Retina (tissue), 1 donor: ENCODE measurements around the gene SF3B3.
A peak's percentile ranks its signal among the peaks of the same experiment; 100 is the strongest.
"Not testable (repeated sequence)": the region's sequence is repeated elsewhere in the genome, so short reads cannot be mapped to it uniquely, and the experiment has no call there.

Experiments
- DNase-seq: peaks from one replicate; pipeline ENCODE4 v3.0.0-alpha.2; 2016

SF3B3 gene

GRCh38 chr16:70569752-70570151, 46.1 kb downstream of the SF3B3 start:
- DNase-seq: no peak

- DNase-seq: no peak
These were observed 47.5 kb downstream of the SF3B3 start for GRCh38 chr16:70570967-70571570.

DNA sequence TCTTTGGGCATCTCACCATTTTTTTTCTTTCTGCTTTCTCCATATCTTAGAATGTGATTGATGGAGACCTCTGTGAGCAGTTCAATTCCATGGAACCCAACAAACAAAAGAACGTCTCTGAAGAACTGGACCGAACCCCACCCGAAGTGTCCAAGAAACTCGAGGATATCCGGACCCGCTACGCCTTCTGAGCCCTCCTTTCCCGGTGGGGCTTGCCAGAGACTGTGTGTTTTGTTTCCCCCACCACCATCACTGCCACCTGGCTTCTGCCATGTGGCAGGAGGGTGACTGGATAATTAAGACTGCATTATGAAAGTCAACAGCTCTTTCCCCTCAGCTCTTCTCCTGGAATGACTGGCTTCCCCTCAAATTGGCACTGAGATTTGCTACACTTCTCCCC, 48.0 kb downstream of the SF3B3 start:
- DNase-seq: no peak

- no peak for DNase-seq
These were observed 48.7 kb downstream of the SF3B3 start for GRCh38 chr16:70572050-70572925.

DNA sequence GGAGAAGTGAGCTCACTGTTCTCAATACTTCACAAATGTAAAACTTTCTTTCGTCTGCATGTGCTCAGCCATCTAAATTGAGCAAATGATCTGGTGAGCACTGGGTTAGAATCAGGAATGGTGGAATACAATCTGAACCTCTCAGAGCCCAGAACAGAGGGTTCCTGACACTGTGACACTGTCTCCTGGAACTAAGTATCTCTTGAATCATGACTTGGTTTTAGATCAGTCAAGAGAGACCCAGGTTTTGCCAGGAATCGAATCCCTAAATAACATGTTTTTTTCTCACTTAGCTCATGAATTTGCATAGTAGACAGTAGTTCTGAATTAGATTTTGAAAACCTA, 49.3 kb downstream of the SF3B3 start:
- no peak for DNase-seq

DNA sequence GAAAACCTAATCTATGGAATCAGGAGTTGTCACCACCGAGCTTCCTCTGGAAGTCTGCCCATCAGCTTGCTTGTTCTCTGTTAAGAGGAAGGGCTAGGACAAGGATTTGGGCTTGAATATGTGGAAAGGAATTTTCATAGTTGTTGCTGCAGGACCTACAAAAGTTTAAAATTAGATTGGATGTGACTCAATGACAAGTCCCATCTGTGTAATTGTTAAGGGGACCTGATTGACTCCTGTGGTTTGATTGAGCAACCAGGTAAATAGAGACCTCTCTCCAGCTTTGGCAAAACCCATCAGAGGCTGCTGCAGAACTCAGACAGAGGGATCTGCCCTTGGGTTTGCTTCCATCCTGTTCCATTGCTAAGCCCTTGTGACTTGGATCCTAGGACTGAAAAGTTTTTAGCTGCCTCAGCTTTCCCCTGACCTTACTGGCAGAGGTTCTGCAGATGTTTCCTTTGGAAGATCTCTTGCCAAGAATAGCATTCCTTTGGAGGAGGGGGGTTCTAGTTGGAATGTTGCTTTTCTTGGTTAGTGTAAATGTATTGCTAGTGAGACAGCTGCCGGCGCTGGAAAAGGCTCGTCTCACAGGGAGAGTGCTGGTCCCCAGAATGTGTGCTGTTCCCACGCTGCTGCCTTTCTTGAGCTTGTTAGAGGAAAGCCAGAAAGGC, 50.0 kb downstream of the SF3B3 start:
- no peak for DNase-seq

GRCh38 chr16:70574595-70575271, 51.1 kb downstream of the SF3B3 start:
- DNase-seq: no peak

- no peak for DNase-seq
These were observed 51.8 kb downstream of the SF3B3 start for GRCh38 chr16:70575376-70575775.

DNA sequence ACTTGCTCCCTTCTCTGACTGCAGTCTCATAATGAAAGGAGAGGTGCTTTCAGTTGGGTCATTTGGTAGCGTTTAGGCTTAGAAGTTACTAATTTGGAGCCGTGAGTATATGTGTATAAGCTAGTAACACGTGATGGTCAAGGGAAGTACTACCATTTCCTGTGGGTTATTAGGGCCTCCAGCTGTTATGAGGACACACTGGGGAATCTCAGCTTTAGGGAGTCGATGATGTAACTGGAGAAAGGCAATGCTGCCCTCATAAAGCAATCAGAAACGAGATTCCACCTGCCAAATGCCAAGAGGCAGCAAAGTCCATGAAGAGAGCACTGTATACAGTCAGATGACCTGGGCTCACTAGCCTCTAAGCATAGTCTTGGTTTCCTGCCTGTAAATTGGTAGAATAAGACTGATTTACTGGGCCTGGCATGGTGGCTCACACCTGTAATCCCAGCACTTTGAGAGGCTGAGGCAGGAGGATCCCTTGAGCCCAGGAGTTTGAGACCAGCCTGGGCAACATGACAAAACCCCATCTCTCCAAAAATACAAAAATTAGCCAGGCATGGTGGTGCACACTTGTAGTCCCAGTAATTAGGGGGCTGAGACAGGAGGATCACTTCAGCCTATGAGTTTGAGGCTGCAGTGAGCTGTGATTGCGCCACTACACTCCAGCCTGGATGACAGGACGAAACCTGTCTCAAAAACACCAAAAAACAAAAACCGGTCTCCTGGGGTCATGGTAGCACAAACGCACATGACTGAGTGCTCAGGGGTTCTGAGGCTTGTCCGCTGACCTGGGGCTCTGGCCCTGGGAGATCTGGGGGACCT, 53.0 kb downstream of the SF3B3 start:
- DNase-seq: no peak

GRCh38 chr16:70577256-70577698, 53.7 kb downstream of the SF3B3 start:
- peak; percentile 9 for DNase-seq

DNA sequence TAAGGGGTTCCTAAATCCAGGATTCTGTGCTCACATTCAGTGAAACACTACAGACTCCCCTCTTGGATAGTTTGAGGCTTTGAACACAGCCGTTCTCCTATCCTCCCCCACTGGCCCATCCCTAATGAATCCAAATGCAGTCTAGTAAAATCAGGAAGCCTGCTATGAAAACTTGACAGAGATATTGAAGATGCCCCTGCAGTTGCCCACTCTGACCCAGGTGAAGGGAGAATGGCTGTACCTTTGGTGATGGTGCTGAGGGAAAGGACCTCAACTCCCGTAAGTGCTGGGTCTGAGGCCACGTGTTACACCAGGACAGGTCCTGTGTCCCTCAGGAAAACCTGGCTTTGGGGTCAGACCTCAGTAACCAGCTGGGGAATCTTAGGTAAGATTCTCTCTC, 54.4 kb downstream of the SF3B3 start:
- DNase-seq: no peak

- DNase-seq: no peak
These were observed 55.6 kb downstream of the SF3B3 start for GRCh38 chr16:70579248-70579647.

DNA sequence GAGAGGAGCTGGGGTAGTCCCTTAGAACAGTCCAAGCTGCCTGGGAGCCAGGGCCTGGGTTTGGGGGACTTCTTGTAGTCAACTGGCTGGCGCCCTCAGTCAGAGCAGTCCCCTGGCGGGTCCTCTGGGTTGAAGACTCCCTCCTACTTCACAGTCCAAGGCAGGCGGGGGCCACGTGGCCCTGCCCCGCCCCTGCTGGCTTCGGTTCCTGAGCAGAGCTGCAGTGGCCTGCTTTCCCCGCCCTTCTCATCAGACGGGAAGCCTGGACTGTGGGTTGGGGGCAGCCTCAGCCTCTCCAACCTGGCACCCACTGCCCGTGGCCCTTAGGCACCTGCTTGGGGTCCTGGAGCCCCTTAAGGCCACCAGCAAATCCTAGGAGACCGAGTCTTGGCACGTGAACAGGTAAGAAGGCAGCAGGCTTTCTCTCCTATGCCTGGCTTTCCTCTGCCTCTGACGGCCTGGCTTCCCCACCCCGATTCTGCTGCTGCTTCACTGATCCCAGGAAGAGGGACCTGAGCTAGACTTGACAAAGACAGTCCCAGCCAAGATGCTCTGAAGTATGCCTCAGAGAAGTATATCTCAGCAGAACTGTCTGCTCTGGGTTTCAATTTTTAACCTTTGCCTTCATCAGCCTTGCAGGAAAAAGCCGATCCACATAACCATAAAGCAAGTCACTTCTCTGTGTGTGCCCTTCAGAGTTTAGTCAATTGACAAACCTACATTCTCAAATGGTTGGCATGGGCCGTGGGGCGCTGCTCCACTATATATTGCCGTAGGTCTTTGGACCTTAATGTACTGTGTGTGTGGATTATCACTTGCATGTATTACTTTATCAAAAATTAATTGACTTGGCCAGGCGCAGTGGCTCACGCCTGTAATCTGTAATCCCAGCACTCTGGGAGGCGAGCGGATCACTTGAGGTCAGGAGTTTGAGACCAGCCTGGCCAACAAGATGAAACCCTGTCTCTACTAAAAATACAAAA, 56.3 kb downstream of the SF3B3 start:
- no peak for DNase-seq

DNA sequence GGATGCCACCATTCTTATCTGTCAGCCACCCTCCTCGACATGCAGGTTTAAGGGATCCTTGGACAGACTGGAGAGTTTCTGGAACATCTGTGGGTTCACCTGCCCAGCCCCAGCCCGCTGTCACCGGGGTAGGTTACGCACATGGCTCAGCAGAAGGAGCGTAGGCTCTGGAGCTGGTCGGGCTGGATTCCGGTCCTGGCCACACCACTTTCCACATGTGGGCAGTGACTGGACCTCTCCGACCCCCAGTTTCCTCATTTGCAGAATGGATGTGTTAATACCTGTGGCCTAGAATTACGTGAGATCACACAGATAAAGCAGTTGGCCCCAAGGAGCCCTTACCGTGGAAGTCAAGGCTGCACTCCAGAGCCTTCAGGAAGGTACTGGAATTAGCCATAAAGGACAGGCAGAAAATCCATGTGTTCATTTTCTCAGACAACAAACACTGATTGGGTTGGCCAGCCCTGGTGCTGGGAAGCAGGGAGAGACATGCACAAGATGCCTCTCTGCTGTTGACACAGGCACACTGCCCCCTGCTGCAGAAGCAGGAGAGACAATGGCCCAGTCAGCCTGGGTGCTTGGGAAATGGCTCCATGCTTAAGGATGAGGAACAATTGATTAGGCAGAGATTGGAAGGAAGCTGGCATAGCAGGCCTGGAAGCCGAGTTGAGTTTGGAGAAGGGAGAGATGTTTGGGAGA, 58.8 kb downstream of the SF3B3 start:
- no peak for DNase-seq

- DNase-seq: no peak
These were observed 63.1 kb downstream of the SF3B3 start for GRCh38 chr16:70586731-70587130.

DNA sequence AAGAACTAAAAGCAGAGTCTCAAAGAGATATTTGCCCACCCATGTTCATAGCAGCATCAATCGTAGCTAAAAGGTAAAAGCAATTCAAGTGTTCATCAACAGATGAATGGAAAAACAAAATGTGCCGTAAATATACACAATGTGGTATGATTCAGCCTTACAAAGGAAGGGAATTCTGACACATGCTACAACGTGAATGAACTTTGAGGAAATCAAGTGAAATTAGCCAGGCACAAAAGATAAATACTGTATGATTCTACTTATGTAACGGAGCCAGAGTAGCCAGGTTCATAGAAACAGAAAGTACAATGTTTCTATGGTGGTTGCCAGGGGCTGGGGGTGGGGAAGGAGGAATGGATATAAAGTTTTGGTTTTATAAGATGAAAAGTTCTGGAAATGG, 64.9 kb downstream of the SF3B3 start:
- DNase-seq: no peak

DNA sequence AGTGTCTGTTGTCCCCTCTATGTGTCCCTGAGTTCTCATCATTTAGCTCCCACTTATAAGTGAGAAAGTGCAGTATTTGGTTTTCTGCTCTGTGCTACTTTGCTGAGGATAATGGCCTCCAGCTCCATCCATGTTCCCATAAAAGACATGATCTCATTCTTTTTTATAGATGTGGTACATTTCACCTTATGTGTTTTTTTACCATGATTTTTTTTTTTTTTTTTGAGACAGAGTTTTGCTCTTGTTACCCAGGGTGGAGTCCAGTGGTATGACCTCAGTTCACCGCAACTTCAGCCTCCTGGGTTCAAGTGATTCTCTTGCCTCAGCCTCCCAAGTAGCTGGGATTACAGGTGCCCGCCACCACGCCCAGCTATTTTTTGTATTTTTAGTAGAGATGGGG, 65.8 kb downstream of the SF3B3 start:
- DNase-seq: not testable (repeated sequence)

DNA sequence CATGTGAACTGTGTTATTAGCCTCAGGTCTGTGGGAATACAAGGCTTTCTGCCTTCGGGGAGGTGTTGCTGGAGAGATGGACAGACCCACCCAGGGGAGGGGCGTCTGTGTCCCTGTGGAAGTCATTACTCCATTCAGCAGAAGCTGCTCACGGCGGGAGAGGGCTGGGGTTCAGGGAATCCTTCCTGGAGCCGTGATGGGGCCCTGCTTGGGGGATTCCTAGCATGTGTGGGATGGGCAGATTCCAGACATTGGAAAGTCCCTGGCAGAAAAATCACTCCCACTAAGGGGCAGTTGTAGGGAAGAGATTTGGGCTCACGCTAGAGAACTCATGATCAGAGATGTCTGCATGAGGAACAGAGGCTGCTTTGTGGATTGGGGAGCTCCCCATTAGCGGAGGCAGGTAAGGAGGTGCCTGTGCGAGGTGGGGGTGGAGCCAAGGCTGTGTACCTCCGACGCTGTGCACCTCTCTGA, 66.4 kb downstream of the SF3B3 start:
- peak; percentile 26 for DNase-seq

DNA sequence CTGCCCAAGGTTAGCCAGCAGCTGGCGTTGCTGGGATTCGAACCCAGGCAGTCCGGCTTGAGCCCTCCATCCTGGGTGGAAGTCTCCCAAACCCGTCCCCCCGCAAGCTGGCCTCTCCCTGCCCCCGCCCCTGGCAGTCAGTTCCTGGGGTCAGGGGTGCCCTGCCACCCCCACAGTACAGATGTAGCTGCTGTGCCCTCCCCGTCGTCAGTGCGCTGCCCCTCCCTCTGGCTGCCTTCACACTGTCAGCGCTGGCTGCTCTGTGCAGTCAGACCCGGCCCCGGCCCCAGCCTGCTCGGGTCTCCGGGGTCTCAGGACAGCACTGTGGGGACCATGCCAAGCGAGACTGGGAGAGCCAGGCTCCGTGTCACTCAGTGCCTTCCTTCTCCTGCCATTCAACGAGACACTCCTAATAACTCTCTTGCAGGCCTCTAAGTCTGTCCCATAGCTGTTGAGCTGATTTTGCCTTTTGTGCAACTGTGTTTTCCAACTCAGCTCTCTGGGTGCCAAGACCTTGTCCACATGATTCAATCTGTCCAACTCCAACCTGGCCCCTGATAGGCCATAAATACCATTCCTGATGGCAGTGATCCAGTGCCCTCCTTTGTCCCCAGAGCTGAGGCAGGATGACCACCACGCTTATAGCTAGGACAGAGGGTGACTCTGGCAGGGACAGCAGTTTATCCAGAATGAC, 67.3 kb downstream of the SF3B3 start:
- no peak for DNase-seq

- no peak for DNase-seq
These were observed 68.0 kb downstream of the SF3B3 start for GRCh38 chr16:70591615-70592014.
